ENCODE measurements around the gene GOLGA1.
"Not testable (repeated sequence)": the region's sequence is repeated elsewhere in the genome, so short reads cannot be mapped to it uniquely, and the experiment has no call there.

GOLGA1 gene

DNA sequence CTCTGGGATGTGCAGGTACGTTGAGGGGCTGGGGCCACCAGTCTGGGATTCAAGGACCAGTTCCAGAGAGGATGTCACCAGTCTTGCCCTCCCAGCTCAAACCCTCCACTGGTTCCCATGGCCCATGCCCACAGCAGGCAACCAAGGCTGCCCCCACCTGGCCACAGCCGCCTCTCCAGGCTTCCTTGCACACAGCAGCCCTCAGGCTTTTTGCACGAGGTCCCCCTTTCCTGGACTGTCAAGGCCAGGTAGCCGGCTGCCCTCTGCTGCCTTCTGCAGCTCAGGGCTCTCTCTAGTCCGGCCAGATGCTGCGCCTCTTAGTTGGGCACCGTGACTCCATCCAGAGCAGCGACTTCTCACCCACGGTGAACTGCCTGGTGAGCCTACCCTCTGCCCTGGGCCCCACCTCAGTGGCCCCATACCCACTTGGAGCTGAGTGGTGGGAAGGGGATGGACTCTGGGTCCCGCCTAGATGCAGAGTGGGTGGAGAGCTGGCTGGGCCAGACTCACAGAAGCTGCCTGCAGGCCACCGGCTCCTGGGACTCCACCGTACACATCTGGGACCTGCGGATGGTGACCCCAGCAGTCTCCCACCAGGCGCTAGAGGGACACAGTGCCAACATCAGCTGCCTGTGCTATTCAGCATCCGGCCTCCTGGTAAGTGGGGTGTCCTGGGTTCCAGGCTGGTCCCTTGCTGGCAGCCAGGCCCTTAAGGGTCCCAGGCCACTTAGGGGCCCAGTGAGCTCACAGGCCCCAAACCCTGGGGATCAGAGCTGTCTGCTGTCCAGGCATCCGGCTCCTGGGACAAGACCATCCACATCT, 84.7 kb downstream of the GOLGA1 start:
- peak; percentile 75 for DNase-seq

DNA sequence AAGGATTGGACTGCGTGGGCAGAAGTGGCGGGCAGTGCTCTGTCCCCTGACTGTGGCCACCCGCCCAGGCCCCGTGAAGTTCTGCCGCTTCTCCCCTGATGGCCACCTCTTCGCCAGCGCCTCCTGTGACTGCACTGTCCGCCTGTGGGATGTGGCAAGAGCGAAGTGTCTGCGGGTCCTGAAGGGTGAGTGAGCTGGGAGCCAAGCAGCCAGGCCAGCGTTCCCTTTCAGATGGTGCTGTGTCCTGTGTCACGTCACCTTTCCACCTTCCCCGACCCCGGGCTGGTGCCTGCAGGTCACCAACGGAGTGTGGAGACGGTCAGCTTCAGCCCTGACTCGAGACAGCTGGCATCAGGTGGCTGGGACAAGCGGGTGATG, 85.3 kb downstream of the GOLGA1 start:
- DNase-seq = no peak

DNA sequence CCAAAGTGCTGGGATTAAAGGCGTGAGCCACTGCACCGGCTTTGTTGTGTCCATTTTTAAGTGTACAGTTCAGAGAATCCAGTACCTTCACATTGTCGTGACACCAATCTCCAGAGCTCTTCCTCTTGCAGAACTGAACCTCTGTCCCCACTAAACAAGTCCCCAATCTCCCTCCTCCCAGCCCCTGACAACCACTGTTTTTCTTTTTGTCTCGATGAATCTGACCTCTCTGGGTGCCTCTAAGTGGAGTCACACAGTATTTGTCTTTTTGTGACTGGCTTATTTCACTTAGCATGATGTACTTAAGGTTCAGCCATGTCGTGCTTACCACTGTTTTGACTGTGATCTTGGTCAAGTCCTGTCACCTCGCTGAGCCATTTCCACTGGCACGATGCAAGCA, 86.1 kb downstream of the GOLGA1 start:
- DNase-seq = no peak

DNA sequence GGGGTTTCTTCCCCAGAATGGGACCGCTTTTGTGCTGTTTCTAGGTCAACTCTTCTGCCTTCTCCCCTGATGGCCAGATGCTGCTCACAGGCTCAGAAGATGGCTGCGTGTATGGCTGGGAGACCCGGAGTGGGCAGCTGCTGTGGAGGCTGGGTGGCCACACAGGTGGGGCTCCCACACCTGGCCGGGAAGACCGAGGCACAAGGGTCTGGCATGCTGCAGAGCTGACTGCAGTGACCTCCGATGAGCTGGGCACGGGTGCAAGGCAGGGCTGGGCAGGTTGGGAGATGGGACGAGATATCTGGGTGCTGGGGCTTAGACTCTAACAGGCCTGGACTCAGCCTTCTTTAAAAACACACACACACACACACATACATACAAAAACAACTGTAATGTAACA, 86.7 kb downstream of the GOLGA1 start:
- DNase-seq = no peak

DNA sequence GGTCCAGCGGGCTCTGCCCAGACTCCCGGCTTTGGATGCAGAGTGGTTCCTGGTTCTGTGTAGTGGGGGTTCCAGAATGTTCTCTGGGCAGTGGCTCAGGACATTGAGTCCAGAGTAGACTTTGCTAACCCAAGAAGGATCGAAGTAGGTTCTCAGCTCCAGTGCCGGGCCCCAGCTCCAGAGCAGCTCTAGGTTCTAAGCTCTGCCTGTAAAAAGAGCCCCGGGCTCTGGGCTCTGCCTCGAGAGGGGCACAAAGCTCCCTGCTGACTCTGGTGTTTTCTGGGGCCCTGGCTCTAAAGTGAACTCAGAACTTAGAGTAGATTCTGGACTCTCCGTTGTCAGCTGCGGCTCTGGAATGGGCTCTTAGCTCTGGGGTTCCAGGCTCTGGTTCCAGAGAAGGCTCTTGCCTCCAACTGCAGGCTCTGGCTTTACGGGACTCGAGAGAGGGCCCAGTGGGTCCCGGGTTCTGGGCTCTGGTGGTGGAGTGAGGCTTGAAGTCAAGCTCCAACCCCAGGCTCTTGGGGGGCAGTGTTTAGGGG, 87.2 kb downstream of the GOLGA1 start:
- DNase-seq = no peak

DNA sequence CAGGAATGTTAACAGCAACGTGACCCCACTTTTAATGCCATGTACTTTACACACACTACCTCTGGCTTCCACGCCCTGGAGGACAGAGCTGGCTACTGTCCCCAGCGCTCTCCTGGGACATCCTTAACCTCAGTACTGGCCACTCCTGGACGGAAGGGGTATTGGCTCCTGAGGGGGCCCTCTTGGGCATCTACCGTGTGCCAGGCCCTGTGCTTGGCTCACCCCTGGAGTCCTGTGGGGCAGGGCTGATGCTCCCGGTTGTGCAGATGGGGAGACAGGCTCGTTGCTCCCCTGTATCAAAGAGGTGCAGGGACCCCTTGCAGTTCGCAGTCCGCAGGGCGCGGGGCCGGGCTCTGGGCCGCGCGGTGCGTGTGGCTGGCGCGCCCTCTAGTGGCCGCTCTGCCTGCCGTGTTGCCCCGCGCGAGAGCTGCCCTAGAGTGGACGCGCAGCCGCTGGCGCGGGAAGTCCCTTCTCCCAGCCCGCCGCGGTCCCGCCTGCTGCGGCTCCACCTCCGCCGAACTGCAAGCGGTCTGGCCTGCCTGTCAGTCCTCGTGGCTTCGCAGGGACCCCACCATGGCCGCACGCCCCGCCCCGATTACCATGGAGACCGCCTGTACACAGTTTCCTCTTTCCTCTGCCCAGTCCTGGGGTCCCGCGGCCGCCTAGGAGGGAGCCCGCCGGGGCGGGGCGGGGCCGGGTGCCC, 87.9 kb downstream of the GOLGA1 start, which contains the start of gene WDR38:
Gene WDR38, plus strand, starts transcription at position 632 of the 703 bp plus-strand sequence. CDS start 72 bp downstream, outside the sequence.
- peak; percentile 92 for DNase-seq

DNA sequence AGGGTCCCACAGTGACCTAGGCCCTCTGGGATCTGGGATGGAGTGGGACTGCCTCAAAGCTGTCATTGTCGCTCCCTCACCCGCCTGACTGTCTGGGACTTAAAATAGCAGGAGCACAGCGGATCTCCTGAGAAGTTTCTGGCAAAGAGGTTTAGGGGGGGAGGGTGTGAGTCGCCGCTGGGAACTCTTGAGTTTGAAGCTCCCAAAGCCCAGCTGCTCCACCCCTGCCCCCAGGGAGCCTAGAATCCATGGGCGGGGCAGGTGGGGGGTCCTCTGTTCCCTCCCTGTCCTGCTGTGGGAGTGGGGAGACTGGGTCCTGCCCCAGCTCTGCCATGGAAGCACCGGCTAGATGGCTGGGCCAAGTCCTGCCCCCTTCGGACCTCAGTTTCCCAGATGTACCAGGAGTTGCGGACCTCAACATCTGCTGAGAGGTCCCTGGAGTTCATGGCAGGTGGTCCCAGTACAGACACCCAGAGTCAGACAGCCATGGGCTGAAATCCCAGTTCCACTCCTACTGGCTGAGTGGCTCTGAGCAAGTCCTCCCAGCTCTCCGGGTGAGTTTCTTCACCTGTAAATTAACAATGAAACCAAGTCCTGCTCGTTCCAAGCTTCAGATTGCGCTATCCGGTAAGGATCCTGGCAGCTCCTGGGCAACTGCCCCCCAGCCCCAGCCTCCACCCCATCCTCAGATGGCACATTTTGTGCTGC, 88.6 kb downstream of the GOLGA1 start:
- DNase-seq = no peak

DNA sequence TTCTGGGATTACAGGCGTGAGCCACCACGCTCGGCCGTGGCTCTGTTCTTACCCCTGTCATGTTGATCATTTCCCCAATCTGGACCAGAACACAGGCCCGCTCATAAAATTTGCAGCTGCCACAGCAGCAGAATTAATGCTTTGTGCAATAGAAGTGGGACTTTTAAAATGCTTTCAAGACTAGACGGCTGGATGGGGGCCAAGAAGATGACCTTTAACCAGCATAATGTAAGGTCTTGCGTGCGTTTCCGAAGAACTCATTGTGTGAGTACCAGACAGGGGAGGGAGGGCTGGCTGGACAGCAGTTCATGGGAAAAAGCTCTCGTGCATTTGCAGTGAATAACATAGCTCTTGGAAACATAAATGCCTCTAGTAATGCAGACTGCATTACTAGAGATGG, 91.1 kb downstream of the GOLGA1 start:
- no peak for DNase-seq

DNA sequence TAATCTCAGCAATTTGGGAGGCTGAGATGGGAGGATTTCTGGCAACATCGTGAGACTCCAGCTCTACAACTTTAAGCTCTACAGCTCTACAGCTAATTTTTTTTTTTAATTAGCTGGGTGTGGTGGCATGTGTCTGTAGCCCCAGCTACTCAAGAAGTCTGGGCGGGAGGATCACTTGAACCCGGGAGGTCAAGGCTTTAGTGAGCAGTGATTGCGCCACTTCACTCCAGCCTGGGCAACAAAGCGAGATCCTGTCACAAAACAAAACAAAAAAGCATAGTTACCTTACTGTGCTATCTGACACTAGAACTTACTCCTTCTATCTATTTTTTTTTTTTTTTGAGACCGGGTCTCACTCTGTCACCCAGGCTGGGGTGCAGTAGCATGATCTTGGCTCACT, 93.9 kb downstream of the GOLGA1 start:
- DNase-seq = no peak

DNA sequence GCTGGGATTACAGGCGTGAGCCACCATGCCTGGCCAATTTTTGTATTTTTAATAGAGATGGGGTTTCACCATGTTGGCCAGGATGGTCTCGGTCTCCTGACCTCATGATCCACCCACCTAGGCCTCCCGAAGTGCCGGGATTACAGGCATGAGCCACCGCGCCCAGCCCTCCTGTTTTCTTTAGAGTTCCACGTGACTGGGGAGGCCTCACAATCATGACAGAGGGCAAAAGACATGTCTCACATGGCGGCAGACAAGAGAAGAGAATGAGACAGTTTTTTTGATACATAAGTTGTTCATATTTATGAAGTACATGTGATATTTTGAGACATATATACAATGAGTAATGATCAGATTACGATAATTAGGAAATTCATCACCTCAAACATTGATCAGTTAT, 94.4 kb downstream of the GOLGA1 start:
- DNase-seq = not testable (repeated sequence)

DNA sequence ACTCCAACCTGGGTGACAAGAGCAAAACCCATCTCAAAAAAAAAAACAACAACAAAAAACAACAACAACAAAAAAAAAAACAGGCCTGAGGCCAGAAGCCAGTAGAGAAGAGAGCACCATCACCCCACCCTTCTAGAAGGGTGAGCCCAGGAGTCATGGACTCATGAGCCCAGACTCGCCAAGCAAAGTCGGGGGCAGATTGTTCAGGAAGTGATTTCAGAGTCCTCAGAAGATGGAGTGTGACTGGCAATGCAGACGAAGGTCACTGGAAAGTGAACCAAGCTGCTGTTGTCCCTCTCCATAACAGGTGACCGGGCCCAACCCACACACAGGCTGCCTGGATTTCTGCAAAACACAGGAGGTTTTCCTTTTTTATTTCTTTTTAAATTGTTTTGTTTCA, 96.6 kb downstream of the GOLGA1 start:
- no peak for DNase-seq

DNA sequence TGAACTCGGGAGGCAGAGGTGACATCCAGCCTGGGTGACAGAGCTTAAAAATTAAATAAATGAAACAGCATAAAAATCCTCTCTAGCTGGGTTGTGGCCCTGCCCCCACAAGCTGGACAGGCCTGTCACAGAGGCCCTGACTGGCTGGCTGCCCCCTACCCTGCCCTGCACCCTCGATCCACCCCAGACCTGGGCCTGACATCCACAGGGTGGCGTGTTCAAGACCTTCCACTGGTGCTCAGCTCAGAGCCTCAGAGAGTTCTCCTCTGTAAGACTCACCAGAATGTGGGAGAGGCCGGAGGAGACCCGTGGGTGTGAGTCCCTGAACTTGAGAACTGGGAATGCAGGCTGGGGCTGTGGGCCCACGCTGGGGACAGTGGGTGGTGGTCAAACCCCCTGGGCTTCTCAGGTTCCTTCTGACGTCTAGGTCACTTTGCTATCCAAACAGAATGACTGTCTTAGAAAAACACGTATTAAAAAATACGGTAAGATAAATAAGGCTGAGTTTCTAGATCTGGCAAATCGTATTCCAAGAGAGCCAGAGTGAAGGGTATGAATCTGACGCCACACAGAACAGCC, 97.3 kb downstream of the GOLGA1 start:
- DNase-seq = no peak

DNA sequence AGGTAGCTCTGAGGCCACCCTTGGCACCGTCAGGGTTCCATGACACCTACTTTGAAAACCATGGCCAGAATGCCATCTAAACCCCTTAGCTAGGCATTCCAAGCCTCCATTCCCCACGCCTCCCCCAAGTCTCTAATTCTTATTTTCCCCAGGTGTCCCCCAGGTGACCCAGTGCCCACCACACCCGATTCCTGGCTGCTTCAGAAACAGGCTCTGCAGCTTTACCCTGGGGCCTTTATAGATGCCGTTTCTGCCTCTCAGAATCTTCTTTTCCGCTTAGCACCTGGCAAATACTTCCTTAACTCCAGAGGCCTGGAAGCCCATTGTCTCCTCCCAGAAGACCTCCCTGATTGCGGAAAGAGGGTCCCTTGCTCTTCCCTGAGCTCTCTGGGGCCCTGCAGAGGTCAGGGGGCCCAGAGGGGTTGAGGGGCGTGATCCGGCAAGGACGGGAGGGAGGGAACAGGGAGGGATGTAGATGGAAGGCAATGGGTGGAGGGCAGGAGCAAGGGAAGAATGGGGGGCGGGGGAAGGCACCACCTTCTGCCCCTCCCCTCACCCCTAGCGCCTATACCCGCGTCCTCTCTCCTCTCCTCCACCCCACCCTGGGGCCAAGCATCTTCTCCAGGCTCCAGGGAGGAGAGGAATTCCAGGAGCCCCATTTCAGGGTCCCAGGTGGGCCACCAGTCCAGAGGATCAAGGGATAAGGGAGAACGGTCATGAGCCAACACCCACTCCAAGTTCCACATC, 99.6 kb downstream of the GOLGA1 start:
- no peak for DNase-seq

DNA sequence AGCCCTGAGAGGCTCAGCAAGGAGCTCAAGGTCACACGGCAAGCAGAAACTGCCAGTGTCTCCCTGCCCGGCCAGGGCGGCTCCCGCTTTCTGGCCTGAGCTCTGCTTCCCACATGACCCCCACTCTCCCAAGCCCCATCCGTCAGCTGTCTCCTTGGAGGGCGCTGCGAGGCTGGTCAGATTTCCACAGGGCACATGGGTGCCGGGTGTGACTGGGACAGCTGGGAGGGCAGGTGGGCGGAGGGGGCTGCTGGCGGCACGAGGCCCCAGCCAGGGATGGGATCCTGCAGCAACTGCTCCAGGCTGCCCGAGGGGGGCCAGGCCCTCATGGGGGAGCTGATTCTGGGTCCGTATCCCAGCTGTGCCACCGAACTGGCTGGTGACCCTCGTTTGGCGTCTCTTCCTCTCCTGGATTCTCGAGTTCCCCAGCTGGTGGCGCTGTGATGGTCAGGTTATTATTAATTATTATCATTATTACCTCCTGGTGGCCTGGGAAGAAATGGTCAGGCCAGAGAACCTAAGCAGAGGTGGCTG, 100.5 kb downstream of the GOLGA1 start:
- DNase-seq = no peak

DNA sequence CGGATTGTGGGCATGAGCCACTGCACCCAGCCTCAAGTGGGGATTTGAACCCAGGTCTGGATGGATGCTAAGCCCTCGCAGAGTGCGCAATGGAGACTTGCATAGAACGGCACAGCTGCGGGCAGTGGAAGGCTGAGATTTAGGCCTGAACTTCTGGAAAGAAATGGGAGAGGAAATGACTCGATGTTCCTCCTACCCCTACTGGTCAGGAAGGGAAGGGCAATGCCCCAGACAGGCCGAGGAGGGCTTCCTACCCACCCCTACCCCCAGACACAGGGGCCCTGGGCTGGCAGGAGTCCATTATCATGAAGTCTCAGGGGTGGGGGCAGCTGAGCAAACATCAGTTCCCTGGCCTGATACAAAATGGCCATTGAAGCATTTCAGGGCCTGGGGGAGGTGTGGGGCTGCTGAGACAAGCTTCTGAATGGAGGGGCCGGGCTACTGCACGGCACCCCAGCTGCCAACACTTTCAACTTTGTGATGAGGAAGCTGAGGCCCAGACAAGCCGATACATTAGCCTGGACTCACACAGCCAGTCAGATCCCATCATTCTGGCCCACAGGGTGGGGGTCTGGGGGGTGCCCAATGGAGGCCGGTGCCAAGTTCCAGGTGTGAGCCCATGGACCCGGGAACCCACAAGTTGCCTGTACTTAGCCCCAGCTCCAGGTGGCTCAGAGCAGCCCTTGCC, 101.1 kb downstream of the GOLGA1 start:
- no peak for DNase-seq

DNA sequence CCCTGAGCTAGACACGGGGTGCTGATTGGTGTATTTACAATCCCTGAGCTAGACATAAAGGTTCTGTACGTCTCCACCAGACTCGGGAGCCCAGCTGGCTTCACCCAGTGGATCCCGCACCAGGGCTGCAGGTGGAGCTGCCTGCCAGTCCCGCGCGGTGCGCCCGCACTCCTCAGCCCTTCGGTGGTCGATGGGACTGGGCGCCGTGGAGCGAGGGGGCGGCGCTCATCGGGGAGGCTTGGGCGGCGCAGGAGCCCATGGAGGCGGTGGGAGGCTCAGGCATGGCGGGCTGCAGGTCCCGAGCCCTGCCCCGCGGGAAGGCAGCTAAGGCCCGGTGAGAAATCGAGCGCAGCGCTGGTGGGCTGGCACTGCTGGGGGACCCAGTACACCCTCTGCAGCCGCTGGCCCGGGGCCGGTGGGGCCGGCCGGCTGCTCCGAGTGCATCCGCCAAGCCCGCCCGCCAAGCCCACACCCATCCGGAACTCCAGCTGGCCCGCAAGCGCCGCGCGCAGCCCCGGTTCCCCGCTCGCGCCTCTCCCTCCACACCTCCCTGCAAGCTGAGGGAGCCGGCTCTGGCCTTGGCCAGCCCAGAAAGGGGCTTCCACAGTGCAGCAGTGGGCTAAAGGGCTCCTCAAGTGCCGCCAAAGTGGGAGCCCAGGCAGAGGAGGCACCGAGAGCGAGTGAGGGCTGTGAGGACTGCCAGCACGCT, 102.2 kb downstream of the GOLGA1 start:
- not testable (repeated sequence) for DNase-seq

DNA sequence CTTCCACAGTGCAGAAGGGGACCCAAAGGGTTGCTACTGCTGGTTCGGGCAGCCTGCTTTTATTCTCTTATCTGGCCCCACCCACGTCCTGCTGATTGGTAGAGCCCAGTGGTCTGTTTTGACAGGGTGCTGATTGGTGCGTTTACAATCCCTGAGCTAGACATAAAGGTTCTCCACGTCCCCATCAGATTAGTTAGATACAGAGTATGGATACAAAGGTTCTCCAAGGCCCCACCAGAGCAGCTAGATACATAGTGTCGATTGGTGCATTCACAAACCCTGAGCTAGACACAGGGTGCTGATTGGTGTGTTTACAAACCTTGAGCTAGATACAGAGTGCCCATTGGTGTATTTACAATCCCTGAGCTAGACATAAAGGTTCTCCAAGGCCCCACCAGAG, 102.8 kb downstream of the GOLGA1 start:
- DNase-seq = not testable (repeated sequence)

DNA sequence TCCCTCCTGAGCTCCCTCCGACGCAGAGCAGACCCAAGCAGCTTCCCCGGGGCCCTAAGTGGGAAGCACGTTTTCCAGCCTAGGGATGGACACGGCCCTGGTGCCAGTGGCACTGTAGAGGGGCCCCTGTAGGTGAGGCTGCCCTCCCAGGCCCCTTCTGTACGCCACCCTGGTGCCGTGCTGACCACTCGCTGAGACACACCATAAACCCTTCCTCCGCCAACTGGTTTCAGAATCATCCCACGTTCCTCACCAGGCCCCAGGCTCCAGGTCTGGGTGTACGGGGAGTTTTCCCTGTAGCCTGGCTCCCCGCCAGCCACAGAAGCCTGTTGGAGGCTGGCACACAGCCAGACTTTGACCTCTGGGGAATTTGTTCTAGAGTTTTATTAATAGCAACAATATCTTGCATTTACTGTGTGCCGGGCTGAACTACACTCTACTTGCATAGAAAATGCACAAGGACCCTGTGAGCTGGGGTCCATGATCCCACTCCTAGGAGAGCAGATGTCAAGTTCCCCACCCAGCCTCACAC, 105.8 kb downstream of the GOLGA1 start:
- no peak for DNase-seq

DNA sequence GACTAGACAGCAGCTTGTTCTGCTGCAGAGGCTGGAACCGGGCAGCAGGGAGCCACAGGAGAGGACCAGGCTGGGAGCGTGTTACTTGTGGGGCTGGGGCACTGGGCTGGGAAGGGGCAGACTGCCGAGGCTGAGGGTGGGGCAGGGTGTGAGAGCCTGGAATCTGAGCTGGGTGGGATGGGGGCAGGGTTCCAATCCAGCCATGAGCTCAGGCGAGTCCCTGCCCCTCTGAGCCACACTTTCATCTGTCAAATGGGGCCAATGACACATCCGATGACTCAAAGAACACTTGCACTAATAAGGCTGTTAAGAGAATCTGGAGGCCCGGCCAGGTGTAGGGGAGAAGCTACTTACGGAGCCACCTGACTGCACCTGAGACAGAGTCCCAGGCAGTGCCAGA, 106.3 kb downstream of the GOLGA1 start:
- no peak for DNase-seq

DNA sequence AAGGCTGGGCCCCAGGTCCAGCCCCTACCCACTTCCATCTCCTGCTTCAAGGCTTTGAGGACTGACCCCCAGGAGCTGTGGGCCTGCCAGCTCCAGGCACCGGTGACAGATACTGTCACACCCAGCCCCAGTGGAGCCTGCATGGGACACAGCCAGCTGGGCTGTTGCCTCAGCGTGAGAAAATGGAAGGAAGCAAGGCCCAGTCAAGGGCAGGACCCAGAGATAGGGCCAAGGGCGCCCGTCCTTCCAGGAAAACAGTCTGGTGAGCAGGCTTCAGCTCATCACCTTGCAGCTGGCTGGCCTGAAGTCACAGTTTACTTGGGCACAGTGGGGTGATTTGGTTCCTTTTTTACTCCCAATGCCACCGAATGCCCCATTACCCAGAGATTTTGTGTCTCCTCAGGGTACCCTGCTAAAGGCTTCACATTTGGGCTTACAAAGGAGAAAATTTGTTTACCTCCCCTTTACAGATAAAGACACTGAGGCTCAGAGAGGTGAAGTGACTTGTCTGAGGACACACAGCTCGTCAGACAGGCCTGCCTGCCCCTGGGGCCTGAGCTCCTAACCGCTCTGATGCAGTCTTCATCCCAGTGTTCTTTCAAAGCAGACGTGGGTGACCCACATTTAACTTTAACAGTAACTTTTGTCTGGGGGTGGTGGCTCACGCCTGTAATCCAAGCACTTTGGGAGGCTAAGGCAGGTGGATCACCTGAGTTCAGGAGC, 109.1 kb downstream of the GOLGA1 start:
- no peak for DNase-seq

Data from activated CD8-positive, alpha-beta memory T cell treated with anti-CD3 and anti-CD28 coated beads for 24 hours (primary cell).